HepG2 (cell line): ENCODE measurements around the gene CRMP1. TPM values are rescaled to one million over a fixed set of nuclear protein-coding genes. Genes with fewer than 3 reads are reported as not detected.

ENCODE experiments used
- ATAC-seq: fragments of 200-7000 bp; cut with Tn5 transposase; 3 replicates; pipeline ENCODE4 v1.9.1; 2020; ENCODE audit warnings: mild to moderate bottlenecking, moderate library complexity
- BruUV-seq: library from RNA; stranded (reverse); fragments of 400-500 nt; replicated peaks from 2 replicates; lab custom pipeline; 2021; lab: Mats Ljungman, UMichigan
- CTCF ChIA-PET: fragments of 300-600 bp; formaldehyde crosslinking; extraction: SDS; loops from one replicate; lab custom pipeline; 2021; ENCODE audit warnings: low total read pairs, inconsistent platforms, low intra/inter-chr PET ratio; lab: Yijun Ruan, JAX
- POLR2A ChIA-PET: fragments of 350-600 bp; sonication (Branson Sonifier 250); formaldehyde crosslinking; loops from one replicate; lab custom pipeline; 2020; ENCODE audit warnings: antibody characterized with exemption, inconsistent platforms; lab: Yijun Ruan, JAX
- DNase-seq: peaks from one replicate; pipeline ENCODE4 v3.0.0-alpha.2; 2015; ENCODE audit warnings: low spot score
- FAIRE-seq: peaks from 3 replicates; lab custom pipeline; 2011; peaks lifted over from hg19 to GRCh38; lab: Jason Lieb, UNC
- H2AFZ ChIP-seq: one replicate; pipeline ENCODE4 v1.6.1; 2011; ENCODE audit warnings: low read length, inconsistent platforms
- H3K27ac ChIP-seq: fragments of 300-600 bp; 3 replicates; pipeline ENCODE4 v1.8.0; 2011; ENCODE audit warnings: mixed run types, mild to moderate bottlenecking, mixed read lengths, low read length, inconsistent platforms; ENCODE audit not compliant: insufficient read depth; ENCODE audit errors: extremely low read length
- H3K27me3 ChIP-seq, 2 experiments: fragments of 200-600 bp in 1 of 2; 2 replicates in 1 of 2; 3 replicates in 1 of 2; pipeline versions ENCODE4 v1.6.0 to v1.8.0; 2011; ENCODE audit warnings: low read length in 2 of 2, mild to moderate bottlenecking in 2 of 2, moderate library complexity in 2 of 2, inconsistent platforms in 1 of 2; ENCODE audit not compliant: insufficient read depth in 2 of 2, control insufficient read depth in 1 of 2
- H3K36me3 ChIP-seq, 2 experiments: fragments of 200-600 bp in 1 of 2; replicated peaks in 1 of 2; 2 replicates in 1 of 2; 3 replicates in 1 of 2; pipeline versions ENCODE4 v1.5.1 to v1.8.0; 2011; ENCODE audit warnings: low read length in 2 of 2, inconsistent platforms in 1 of 2; ENCODE audit not compliant: insufficient read depth in 2 of 2, control insufficient read depth in 1 of 2
- H3K4me1 ChIP-seq: 2 replicates; pipeline ENCODE4 v1.5.1; 2012; ENCODE audit warnings: low read length, inconsistent platforms; ENCODE audit not compliant: insufficient read depth
- H3K4me2 ChIP-seq: 2 replicates; pipeline ENCODE4 v1.6.0; 2011; ENCODE audit warnings: low read depth, low read length, inconsistent platforms
- H3K4me3 ChIP-seq, 3 experiments: fragments of 200-600 bp in 1 of 3; sonication (generic), shearing (Covaris generic) in 1 of 3; replicated peaks in 1 of 3; 2 replicates each; pipeline ENCODE4 v1.5.1; 2011 to 2016; ENCODE audit warnings: low read length in 3 of 3, inconsistent platforms in 2 of 3, low read depth in 2 of 3, mild to moderate bottlenecking in 2 of 3, control low read depth in 1 of 3, mixed read lengths in 1 of 3; ENCODE audit not compliant: insufficient read depth in 1 of 3
- H3K79me2 ChIP-seq: one replicate; pipeline ENCODE4 v1.6.1; 2011; ENCODE audit warnings: low read length, inconsistent platforms; ENCODE audit not compliant: insufficient read depth
- H3K9ac ChIP-seq: 2 replicates; pipeline ENCODE4 v1.6.0; 2011; ENCODE audit warnings: mild to moderate bottlenecking, low read depth, low read length, inconsistent platforms; ENCODE audit not compliant: insufficient read depth
- H3K9me3 ChIP-seq: 2 replicates; pipeline ENCODE4 v1.5.1; 2012; ENCODE audit warnings: mild to moderate bottlenecking, low read length
- H4K20me1 ChIP-seq: 2 replicates; pipeline ENCODE4 v1.6.0; 2011; ENCODE audit warnings: inconsistent platforms, mild to moderate bottlenecking, low read length, moderate library complexity; ENCODE audit not compliant: insufficient read depth
- ELF4 ChIP-seq: sonication (generic); formaldehyde crosslinking; IDR thresholded peaks from 2 replicates; pipeline ENCODE4 v1.5.0; 2020; ENCODE audit warnings: missing genetic modification reagents, mild to moderate bottlenecking, moderate library complexity, borderline replicate concordance
- HOXD1 ChIP-seq: sonication (generic); formaldehyde crosslinking; IDR thresholded peaks from 2 replicates; pipeline ENCODE4 v1.5.0; 2020; ENCODE audit warnings: missing genetic modification reagents
- IRF2 ChIP-seq: IDR thresholded peaks from 2 replicates; pipeline ENCODE4 v1.6.1; 2018; ENCODE audit warnings: missing genetic modification reagents, missing compliant biosample characterization
- MED1 ChIP-seq: sonication (generic); formaldehyde crosslinking; IDR thresholded peaks from 2 replicates; pipeline ENCODE4 v1.4.0; 2020; ENCODE audit warnings: missing genetic modification reagents
- MED8 ChIP-seq: sonication (generic); formaldehyde crosslinking; IDR thresholded peaks from 2 replicates; pipeline ENCODE4 v1.8.1; 2023; ENCODE audit warnings: mild to moderate bottlenecking, missing genetic modification reagents; ENCODE audit not compliant: insufficient replicate concordance
- TMF1 ChIP-seq: sonication (generic); formaldehyde crosslinking; IDR thresholded peaks from 2 replicates; pipeline ENCODE4 v1.8.1; 2022; ENCODE audit warnings: low read depth, missing genetic modification reagents
- ZFP36L2 ChIP-seq: sonication (generic); formaldehyde crosslinking; IDR thresholded peaks from 2 replicates; pipeline ENCODE4 v1.4.0; 2020; ENCODE audit warnings: missing genetic modification reagents
- ZNF510 ChIP-seq: sonication (generic); formaldehyde crosslinking; IDR thresholded peaks from 2 replicates; pipeline ENCODE4 v1.4.0; 2020; ENCODE audit warnings: low read depth, mild to moderate bottlenecking, missing genetic modification reagents
- ZNF589 ChIP-seq: sonication (generic); formaldehyde crosslinking; conservative IDR thresholded peaks from 2 replicates; pipeline ENCODE4 v1.8.0; 2022; ENCODE audit warnings: mild to moderate bottlenecking, moderate library complexity, missing genetic modification reagents
- ZNF660 ChIP-seq: sonication (generic); formaldehyde crosslinking; IDR thresholded peaks from 2 replicates; pipeline ENCODE4 v1.5.1; 2020; ENCODE audit warnings: mild to moderate bottlenecking, low read depth, missing genetic modification reagents, borderline replicate concordance
- WGBS: methylation state at CpG from one replicate; pipeline ENCODE4 v1.1.6; 2017; ENCODE audit warnings: low lambda C conversion rate; 5-methylcytosine and 5-hydroxymethylcytosine counted together
- in situ Hi-C: cut with HindIII; loops from 2 replicates; pipeline ENCODE4 v1.10.0; 2017; ENCODE audit warnings: low pct_unique_long_range_greater_than_20kb; ENCODE audit not compliant: extremely low pct_ligation_motif_present
- intact Hi-C: fragments of 100-400 bp; cut with micrococcal nuclease; formaldehyde crosslinking; loops from one replicate; pipeline ENCODE4 v1.10.0; 2022; ENCODE audit not compliant: unreplicated experiment
- polyA plus RNA-seq, 8 experiments: library from polyadenylated mRNA; depleted of rRNA in 3 of 8; stranded (reverse) in 7 of 8; unstranded in 1 of 8; fragments of >200 nt; fragmentation: Illumina TruSeq in 4 of 8; extraction: Trizol in 4 of 8; gene quantifications; 2 replicates each; pipeline versions ENCODE4 v1.2.1 to v1.2.3, GENCODE V29; 2011 to 2016; ENCODE audit warnings: low read depth in 4 of 8, missing spikeins in 1 of 8, mixed read lengths in 1 of 8; ENCODE audit not compliant: insufficient read depth in 1 of 8
- total RNA-seq, 5 experiments: library from RNA; depleted of rRNA; stranded (reverse); fragments of >200 nt; fragmentation: Illumina TruSeq; extraction: Trizol; gene quantifications; 2 replicates each; pipeline ENCODE4 v1.2.3, GENCODE V29; 2016; ENCODE audit warnings: low read depth in 1 of 5
- TF ChIP-seq, protein P1 (sequence below): sonication (generic); formaldehyde crosslinking; IDR thresholded peaks from 2 replicates; pipeline ENCODE4 v1.5.0; 2020; ENCODE audit warnings: missing genetic modification reagents, mild to moderate bottlenecking, borderline replicate concordance
- TF ChIP-seq, protein P2 (sequence below): sonication (generic); formaldehyde crosslinking; IDR thresholded peaks from 2 replicates; pipeline ENCODE4 v1.5.1; 2020; ENCODE audit warnings: mild to moderate bottlenecking, missing genetic modification reagents, moderate library complexity

Gene CRMP1
- total and polyA plus RNA-seq, 2 of the 13 experiments (the other 11 are each of a cell fraction or from before 2014, with no cell fraction given) = not detected

DNA sequence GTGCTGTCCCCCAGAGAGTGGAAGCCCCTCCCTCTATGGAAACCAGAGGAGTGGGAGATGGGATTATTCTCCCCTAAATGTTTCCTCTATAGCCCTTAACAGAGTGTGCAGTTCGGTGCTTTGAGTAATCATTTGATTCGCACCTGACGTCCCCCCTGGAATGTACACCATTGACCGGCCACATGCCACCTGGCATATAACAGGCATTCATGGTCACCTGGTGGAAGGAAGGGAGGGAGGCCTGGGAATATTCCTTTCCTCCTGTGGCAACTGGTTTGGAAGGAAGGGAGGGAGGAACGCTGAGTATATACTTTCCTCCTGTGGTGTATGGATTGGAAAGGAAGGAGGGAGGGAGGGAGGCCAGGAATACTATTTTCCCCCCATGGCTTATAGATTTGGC is 77.2 kb downstream of the CRMP1 start:
- in situ Hi-C loops = loop anchor here (10.0 to 25.0 kb wide), 2 partner anchors 761 to 828 kb away; partner anchors contain the start of gene STK32B
- FAIRE-seq (no peak), DNase-seq (no peak), ATAC-seq (no peak)
- H3K27me3 ChIP-seq = no peaks in the 10 kb centered on the region; a peak in 1 of 5 replicates
- no peak overlapping the region for H3K4me3 ChIP-seq
- 82% methylated on average over 5 of the region's 5 CpGs for WGBS
- ChIA-PET POLR2A (no interaction called here), CTCF (no interaction called here)
- no peak for TF ChIP-seq MED8 (CRISPR knock-in tag)
- no peak for TF ChIP-seq ZNF510 (CRISPR knock-in tag)
- TF ChIP-seq ELF4 = no peak
- TF ChIP-seq TMF1 = no peak
- no peak for TF ChIP-seq HOXD1 (CRISPR knock-in tag)
- TF ChIP-seq MED1 (CRISPR knock-in tag) = no peak
- TF ChIP-seq, protein P1, sequence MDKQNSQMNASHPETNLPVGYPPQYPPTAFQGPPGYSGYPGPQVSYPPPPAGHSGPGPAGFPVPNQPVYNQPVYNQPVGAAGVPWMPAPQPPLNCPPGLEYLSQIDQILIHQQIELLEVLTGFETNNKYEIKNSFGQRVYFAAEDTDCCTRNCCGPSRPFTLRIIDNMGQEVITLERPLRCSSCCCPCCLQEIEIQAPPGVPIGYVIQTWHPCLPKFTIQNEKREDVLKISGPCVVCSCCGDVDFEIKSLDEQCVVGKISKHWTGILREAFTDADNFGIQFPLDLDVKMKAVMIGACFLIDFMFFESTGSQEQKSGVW (CRISPR knock-in tag) = no peak
- TF ChIP-seq IRF2 = no peak
- no peak for TF ChIP-seq ZFP36L2 (CRISPR knock-in tag)
- no peak for TF ChIP-seq ZNF589 (CRISPR knock-in tag)
- TF ChIP-seq, protein P2, sequence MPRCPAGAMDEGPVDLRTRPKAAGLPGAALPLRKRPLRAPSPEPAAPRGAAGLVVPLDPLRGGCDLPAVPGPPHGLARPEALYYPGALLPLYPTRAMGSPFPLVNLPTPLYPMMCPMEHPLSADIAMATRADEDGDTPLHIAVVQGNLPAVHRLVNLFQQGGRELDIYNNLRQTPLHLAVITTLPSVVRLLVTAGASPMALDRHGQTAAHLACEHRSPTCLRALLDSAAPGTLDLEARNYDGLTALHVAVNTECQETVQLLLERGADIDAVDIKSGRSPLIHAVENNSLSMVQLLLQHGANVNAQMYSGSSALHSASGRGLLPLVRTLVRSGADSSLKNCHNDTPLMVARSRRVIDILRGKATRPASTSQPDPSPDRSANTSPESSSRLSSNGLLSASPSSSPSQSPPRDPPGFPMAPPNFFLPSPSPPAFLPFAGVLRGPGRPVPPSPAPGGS (CRISPR knock-in tag) = no peak
- no peak for TF ChIP-seq ZNF660
- intact Hi-C loops = no loop called here
- no TSS peak for BruUV-seq
- H3K27ac ChIP-seq = no peak overlapping the region
- H3K4me1 ChIP-seq = no peaks in the 10 kb centered on the region
- H3K9ac ChIP-seq = no peak overlapping the region
- peaks cover 0 to 28% of the 10 kb centered on the region in 2 experiments; a peak in 3 of 5 replicates for H3K36me3 ChIP-seq
- no peak overlapping the region for H2AFZ ChIP-seq
- H3K79me2 ChIP-seq = no peaks in the 10 kb centered on the region
- no peaks in the 10 kb centered on the region for H3K9me3 ChIP-seq
- no peak overlapping the region for H3K4me2 ChIP-seq
- peaks cover 3% of the 10 kb centered on the region; the same call in 1 of the 2 replicates for H4K20me1 ChIP-seq
